HG03439 (cell line): ENCODE measurements around the gene LPCAT3.

Experiments used
- ATAC-seq: cut with Tn5 transposase; IDR thresholded peaks from one replicate; pipeline ENCODE4 v1.9.1; 2021; ENCODE audit warnings: mild to moderate bottlenecking, moderate library complexity; ENCODE audit not compliant: unreplicated experiment

LPCAT3 gene

GRCh38 chr12:6941267-6941666 lies 77.0 kb downstream of the LPCAT3 start:
- ATAC-seq = no peak

GRCh38 chr12:6939191-6939540 lies 79.1 kb downstream of the LPCAT3 start:
- ATAC-seq = no peak

DNA sequence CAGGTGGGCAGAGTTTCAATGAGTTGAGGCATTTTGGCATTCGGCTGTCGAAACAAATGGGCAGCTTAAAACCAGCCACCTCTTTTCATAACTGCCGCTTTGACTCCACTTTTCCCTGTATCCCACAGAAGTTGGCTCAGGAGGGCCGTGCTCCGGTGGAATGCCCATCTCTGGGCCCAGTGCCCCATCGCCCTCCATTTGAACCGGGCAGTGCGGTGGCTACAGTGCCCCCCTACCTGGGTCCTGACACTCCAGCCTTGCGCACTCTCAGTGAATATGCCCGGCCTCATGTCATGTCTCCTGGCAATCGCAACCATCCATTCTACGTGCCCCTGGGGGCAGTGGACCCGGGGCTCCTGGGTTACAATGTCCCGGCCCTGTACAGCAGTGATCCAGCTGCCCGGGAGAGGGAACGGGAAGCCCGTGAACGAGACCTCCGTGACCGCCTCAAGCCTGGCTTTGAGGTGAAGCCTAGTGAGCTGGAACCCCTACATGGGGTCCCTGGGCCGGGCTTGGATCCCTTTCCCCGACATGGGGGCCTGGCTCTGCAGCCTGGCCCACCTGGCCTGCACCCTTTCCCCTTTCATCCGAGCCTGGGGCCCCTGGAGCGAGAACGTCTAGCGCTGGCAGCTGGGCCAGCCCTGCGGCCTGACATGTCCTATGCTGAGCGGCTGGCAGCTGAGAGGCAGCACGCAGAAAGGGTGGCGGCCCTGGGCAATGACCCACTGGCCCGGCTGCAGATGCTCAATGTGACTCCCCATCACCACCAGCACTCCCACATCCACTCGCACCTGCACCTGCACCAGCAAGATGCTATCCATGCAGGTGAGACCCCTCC lies 79.7 kb downstream of the LPCAT3 start:
- ATAC-seq = no peak

GRCh38 chr12:6937481-6938352 lies 80.6 kb downstream of the LPCAT3 start:
- ATAC-seq = peak; percentile 77

GRCh38 chr12:6936636-6937480 lies 81.4 kb downstream of the LPCAT3 start:
- peak; percentile 9 for ATAC-seq

- no peak for ATAC-seq
Observed at GRCh38 chr12:6936194-6936635, 82.1 kb downstream of the LPCAT3 start.

DNA sequence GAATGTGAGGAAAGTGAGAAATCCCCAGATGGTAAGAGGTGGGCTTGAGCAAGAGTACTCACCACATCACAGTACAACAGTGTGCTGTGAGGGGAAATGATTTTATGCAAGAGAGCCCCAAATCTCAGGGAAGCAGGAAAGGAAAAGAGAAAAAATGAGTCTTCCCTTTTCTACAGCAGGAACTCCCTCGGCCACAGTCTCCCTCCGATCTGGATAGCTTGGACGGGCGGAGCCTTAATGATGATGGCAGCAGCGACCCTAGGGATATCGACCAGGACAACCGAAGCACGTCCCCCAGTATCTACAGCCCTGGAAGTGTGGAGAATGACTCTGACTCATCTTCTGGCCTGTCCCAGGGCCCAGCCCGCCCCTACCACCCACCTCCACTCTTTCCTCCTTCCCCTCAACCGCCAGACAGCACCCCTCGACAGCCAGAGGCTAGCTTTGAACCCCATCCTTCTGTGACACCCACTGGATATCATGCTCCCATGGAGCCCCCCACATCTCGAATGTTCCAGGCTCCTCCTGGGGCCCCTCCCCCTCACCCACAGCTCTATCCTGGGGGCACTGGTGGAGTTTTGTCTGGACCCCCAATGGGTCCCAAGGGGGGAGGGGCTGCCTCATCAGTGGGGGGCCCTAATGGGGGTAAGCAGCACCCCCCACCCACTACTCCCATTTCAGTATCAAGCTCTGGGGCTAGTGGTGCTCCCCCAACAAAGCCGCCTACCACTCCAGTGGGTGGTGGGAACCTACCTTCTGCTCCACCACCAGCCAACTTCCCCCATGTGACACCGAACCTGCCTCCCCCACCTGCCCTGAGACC lies 82.7 kb downstream of the LPCAT3 start:
- ATAC-seq = no peak

- no peak for ATAC-seq
Observed at GRCh38 chr12:6934110-6934509, 84.2 kb downstream of the LPCAT3 start.

DNA sequence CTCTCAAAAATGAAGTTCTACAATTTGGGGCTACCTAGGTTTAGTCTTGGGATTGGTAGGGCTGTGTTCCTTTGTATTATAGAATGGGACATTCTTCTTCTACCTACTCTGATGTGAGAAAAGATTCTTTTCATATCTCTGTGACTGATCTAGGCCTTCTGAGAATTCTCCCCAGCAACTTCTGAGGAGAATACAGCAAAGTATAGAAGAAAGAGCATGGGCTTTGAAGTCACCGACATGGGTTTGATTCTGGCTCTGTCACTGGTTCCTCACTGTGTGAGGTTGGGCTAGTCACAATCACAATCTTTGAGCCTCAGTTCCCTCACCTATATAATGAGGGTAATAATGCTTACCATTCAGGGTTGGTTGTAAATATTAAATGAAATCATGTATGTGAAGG lies 85.5 kb downstream of the LPCAT3 start:
- no peak for ATAC-seq

- no peak for ATAC-seq
Observed at GRCh38 chr12:6929466-6930452, 88.5 kb downstream of the LPCAT3 start.

DNA sequence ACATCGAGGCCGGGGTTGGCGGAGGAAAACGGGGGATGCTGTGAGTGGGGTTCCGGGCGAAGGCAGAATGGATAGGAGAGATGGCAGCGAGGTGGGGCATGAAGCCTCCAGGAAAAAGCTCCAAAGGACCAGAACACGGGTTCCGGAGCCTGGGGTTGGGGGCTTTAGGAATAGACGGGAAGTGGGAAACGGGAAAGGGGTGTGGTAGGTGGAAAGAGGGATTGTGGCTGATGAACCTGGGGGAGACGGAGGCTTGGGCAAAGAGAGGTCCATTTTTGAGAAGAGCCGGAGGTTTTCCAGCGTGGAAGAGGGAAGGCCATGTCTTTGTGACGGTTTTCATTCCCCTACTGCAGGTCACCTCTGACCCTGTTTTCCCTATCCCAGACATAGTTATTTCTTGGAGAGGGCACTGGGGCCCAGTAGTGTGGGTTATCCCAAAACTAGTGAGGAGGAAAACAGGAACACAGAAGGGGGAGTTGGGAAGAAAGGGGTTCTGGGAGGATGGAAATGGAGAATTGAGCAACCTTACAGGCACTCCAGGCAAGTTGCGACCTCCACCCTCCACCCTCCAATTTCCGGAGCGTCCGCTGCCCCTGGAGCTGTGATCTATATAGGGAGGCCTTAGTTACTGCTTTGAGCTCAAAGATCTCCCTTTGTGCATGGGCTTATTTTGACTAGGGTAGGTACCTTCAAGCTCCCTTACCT lies 89.4 kb downstream of the LPCAT3 start:
- ATAC-seq = no peak

- ATAC-seq = no peak
Observed at GRCh38 chr12:6928022-6928702, 90.1 kb downstream of the LPCAT3 start.

- no peak for ATAC-seq
Observed at GRCh38 chr12:6927379-6928021, 90.8 kb downstream of the LPCAT3 start, which contains the start of gene ATN1. TSS of gene ATN1 (plus strand) at chr12:6927959. CDS start at chr12:6934002, 6,043 bp downstream.
